Neural cell (in vitro differentiated cells): ENCODE measurements around the gene SLC29A4.
"Not testable (repeated sequence)": the region's sequence is repeated elsewhere in the genome, so short reads cannot be mapped to it uniquely, and the experiment has no call there.

Experiments
- RAD21 ChIP-seq: fragments of 450-650 bp; conservative IDR thresholded peaks from 2 replicates; pipeline ENCODE4 v1.6.1; 2014; ENCODE audit warnings: antibody characterized with exemption, mild to moderate bottlenecking, moderate library complexity
- TF ChIP-seq, protein P1 (sequence below): IDR thresholded peaks from 2 replicates; pipeline ENCODE4 v1.6.1; 2012; ENCODE audit warnings: borderline replicate concordance
- TF ChIP-seq, protein P2 (sequence below): fragments of 450-650 bp; IDR thresholded peaks from 2 replicates; pipeline ENCODE4 v1.5.1; 2014; ENCODE audit warnings: antibody characterized with exemption, mild to moderate bottlenecking, moderate library complexity; ENCODE audit not compliant: poor library complexity, severe bottlenecking

DNA sequence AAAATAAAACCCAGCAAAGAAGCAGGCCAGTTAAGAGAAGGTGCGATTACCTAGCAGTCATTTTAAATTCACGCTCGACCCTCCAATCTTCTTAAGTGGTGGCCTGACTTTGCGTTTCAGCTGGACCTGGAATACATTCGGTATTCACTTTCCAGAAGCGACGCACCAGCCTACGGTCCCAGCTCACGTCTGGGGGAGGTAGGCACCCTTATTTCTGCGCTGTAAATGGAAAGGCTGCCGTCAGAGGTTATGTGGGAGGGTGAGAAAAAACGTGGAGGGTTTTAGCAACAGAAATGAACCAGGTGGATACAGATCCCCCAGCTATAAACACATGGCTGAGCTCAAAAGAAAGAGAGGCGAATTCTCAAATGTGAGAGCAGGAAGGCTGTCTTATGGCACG lies 29.2 kb upstream of the SLC29A4 start:
- TF ChIP-seq, protein P1, sequence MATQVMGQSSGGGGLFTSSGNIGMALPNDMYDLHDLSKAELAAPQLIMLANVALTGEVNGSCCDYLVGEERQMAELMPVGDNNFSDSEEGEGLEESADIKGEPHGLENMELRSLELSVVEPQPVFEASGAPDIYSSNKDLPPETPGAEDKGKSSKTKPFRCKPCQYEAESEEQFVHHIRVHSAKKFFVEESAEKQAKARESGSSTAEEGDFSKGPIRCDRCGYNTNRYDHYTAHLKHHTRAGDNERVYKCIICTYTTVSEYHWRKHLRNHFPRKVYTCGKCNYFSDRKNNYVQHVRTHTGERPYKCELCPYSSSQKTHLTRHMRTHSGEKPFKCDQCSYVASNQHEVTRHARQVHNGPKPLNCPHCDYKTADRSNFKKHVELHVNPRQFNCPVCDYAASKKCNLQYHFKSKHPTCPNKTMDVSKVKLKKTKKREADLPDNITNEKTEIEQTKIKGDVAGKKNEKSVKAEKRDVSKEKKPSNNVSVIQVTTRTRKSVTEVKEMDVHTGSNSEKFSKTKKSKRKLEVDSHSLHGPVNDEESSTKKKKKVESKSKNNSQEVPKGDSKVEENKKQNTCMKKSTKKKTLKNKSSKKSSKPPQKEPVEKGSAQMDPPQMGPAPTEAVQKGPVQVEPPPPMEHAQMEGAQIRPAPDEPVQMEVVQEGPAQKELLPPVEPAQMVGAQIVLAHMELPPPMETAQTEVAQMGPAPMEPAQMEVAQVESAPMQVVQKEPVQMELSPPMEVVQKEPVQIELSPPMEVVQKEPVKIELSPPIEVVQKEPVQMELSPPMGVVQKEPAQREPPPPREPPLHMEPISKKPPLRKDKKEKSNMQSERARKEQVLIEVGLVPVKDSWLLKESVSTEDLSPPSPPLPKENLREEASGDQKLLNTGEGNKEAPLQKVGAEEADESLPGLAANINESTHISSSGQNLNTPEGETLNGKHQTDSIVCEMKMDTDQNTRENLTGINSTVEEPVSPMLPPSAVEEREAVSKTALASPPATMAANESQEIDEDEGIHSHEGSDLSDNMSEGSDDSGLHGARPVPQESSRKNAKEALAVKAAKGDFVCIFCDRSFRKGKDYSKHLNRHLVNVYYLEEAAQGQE = not testable (repeated sequence)
- TF ChIP-seq, protein P2, sequence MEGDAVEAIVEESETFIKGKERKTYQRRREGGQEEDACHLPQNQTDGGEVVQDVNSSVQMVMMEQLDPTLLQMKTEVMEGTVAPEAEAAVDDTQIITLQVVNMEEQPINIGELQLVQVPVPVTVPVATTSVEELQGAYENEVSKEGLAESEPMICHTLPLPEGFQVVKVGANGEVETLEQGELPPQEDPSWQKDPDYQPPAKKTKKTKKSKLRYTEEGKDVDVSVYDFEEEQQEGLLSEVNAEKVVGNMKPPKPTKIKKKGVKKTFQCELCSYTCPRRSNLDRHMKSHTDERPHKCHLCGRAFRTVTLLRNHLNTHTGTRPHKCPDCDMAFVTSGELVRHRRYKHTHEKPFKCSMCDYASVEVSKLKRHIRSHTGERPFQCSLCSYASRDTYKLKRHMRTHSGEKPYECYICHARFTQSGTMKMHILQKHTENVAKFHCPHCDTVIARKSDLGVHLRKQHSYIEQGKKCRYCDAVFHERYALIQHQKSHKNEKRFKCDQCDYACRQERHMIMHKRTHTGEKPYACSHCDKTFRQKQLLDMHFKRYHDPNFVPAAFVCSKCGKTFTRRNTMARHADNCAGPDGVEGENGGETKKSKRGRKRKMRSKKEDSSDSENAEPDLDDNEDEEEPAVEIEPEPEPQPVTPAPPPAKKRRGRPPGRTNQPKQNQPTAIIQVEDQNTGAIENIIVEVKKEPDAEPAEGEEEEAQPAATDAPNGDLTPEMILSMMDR = not testable (repeated sequence)
- TF ChIP-seq RAD21 = not testable (repeated sequence)
